ENCODE data around the gene PRRG4. TPM values are rescaled to one million over a fixed set of nuclear protein-coding genes. Genes with fewer than 3 reads are reported as not detected.

PRRG4 gene
- total RNA-seq, 2 donors from 2014 or later = 1.4 to 2.7 TPM

DNA sequence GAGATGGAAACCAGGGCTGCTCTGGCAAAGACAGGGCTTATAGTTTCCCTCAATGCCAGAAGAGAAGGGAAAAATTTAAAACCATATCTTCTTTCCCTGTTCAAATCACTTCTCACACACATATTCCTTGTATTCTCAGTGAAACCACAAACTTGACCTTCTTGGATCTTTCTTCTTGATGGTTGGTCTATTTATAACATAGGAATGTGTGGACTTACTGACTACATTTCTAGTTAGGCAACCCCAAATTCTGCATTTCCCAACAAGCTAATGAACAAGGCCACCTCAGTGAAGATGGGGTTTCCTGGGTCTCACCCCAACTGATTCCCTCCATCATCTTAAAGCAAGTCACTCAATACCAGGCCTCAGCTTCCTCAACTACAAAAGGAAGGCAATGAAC lies 59.1 kb downstream of the PRRG4 start:
- H3K4me3 ChIP-seq = no peak overlapping the region
- no peak for DNase-seq (ENCODE audit: low spot score)
- TF ChIP-seq, protein P1, sequence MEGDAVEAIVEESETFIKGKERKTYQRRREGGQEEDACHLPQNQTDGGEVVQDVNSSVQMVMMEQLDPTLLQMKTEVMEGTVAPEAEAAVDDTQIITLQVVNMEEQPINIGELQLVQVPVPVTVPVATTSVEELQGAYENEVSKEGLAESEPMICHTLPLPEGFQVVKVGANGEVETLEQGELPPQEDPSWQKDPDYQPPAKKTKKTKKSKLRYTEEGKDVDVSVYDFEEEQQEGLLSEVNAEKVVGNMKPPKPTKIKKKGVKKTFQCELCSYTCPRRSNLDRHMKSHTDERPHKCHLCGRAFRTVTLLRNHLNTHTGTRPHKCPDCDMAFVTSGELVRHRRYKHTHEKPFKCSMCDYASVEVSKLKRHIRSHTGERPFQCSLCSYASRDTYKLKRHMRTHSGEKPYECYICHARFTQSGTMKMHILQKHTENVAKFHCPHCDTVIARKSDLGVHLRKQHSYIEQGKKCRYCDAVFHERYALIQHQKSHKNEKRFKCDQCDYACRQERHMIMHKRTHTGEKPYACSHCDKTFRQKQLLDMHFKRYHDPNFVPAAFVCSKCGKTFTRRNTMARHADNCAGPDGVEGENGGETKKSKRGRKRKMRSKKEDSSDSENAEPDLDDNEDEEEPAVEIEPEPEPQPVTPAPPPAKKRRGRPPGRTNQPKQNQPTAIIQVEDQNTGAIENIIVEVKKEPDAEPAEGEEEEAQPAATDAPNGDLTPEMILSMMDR (IDR thresholded peaks at IDR 0.05) = no peak
- H3K27ac ChIP-seq = no peak overlapping the region
- no peaks in the 10 kb centered on the region for H3K36me3 ChIP-seq
- no peaks in the 10 kb centered on the region for H3K9me3 ChIP-seq
- H3K27me3 ChIP-seq = no peaks in the 10 kb centered on the region
- peaks cover 0 to 10% of the 10 kb centered on the region in 2 donors for H3K4me1 ChIP-seq

DNA sequence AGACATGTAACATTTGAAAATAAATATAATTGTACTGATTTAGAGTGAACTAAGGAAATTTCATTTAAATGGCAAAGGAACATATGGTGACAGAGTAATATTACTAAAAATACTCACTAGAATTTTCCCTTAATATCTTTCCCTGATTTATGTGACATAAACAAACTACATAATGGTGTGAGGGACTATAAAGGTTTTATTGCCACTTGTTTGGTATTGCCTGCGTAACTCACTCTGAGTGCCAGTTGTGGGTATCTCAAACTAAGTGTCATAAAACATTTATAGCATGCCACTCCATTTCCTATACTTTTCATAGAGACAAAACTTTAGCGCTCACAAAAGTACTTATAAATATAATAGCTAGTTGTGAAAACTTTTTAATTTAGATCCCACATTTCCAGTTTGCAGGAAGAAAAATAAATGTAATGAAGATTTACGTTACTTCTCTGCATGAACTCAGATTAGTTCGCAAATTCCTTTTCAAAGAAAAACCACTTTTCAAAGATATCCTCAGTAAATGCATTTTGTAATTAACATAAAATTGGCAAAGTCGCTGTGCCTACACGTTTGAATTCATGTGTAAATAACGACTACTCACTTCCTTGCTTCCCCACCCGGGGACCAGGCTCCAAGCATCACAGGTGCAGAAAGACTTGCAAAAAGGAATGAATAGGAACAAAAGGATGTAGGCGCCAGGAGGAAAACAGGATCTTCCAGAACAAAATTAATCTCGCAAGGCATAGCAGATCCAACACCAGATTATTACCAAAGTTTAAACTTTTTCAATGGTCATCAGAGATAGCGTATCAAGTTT lies 61.3 kb downstream of the PRRG4 start:
- H3K4me3 ChIP-seq = no peak overlapping the region
- no peak overlapping the region for H3K27ac ChIP-seq
- H3K4me1 ChIP-seq = peaks cover 0 to 22% of the 10 kb centered on the region in 2 donors
- TF ChIP-seq, protein P1 (IDR thresholded peaks at IDR 0.05) = no peak
- no peaks in the 10 kb centered on the region for H3K27me3 ChIP-seq
- DNase-seq (ENCODE audit: low spot score) = no peak
- H3K9me3 ChIP-seq = no peaks in the 10 kb centered on the region
- H3K36me3 ChIP-seq = no peaks in the 10 kb centered on the region

DNA sequence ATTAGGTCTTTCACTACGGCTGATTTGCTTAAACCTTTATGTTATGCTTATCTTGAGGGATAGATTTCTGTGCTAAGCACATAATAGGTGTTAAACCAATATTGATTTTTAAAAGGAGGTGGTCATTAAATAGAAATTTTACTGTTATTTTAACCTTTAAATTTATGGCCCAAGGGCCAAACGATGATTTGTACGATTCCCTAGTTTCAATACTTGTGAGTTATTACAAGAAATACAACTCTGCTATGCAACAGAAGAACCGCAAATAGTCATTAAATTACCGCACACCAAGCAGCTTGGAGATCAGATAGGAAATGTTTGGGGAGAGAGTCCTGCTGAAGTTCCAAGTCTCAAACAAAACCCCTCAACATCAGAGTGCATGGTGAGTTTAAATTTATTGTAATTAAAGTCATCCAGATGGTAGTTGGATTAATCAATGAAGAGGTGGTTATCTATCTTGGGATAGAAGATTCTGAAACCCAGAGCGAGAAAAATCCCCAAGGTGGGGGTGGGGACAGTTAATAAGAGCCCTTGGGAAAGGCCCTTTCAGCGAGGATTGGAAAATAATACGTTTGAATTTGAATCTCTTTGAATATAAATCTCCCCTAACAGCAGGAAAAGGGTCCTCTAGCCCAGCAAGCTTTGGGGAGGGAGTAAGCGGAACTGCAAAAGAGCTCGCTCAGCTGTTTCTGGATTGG lies 62.1 kb downstream of the PRRG4 start:
- DNase-seq (ENCODE audit: low spot score) = no peak
- H3K9me3 ChIP-seq = no peaks in the 10 kb centered on the region
- H3K4me3 ChIP-seq = peak overlapping the region; percentile 86 to 95
- H3K4me1 ChIP-seq = peaks cover 0 to 22% of the 10 kb centered on the region in 2 donors
- H3K27ac ChIP-seq = peak overlapping the region; percentile 89 to 96
- TF ChIP-seq, protein P1 (IDR thresholded peaks at IDR 0.05) = no peak
- H3K27me3 ChIP-seq = no peaks in the 10 kb centered on the region
- no peaks in the 10 kb centered on the region for H3K36me3 ChIP-seq

DNA sequence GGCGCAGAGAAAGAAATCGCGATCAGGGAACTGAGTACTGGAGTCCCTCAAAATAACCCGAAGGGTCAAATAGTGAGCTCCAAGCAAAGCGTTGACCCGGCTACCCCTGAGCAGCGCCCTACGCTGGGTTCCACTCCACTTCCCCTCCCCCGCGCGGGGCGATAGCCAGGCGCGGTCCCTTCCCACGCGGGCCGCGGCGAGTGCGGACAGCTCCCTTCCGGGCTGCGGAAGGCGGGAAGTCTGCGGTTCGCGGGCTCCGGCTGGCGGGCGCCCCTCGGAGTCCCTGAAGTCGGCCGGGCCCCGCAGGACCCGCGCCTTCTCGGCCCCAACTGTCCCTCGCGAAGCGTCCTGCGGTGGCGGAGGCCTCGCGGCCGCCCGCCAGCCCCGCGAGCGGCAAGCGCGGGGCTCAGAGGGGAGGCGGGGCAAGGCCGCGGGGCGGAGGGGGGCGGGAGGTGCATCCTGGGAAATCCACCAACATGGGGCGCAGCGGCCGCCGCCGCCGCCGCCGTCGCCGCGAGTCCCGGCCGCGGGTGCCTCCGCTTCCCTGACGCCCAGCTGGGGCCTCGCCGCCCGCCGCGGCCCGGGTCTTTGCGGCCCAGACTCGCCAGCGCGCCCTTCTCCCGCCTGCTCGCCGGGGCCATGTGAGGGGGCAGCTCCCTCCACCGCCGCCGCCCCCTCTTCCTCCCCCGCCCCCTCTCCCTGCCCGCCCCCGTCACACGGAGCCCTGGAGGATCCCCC lies 62.8 kb downstream of the PRRG4 start, which contains the start of gene QSER1:
TSS of gene QSER1 (plus strand) at position 457 of the 738 bp plus-strand sequence. CDS start 315 bp downstream, outside the sequence.
- peaks cover 0 to 22% of the 10 kb centered on the region in 2 donors for H3K4me1 ChIP-seq
- DNase-seq (ENCODE audit: low spot score) = no peak
- TF ChIP-seq, protein P1 (IDR thresholded peaks at IDR 0.05) = no peak
- no peaks in the 10 kb centered on the region for H3K27me3 ChIP-seq
- peak within 1 kb of the TSS; percentile 86 to 95 for H3K4me3 ChIP-seq
- no peaks in the 10 kb centered on the region for H3K9me3 ChIP-seq
- H3K27ac ChIP-seq = peak within 1 kb of the TSS; percentile 89 to 96
- no peaks in the 10 kb centered on the region for H3K36me3 ChIP-seq

DNA sequence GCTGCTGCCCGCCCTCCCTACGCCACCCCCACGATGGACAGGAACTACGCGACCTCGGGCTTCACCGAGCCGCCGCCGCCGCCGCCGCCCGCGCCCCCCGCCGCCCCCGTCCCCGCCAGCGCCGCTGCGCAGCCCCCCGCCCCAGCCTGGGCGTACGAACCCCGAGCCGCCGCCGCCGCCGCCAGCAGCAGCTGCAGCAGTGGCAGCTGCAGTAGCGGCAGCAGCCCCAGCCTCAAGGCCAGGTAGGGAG lies 63.3 kb downstream of the PRRG4 start:
- Histone ChIP-seq H3K4me3 (peak overlapping the region; percentile 86 to 95), H3K4me1 (peaks cover 0 to 22% of the 10 kb centered on the region in 2 donors), H3K27ac (peak overlapping the region; percentile 89 to 96), H3K27me3 (no peaks in the 10 kb centered on the region), H3K36me3 (no peaks in the 10 kb centered on the region), H3K9me3 (no peaks in the 10 kb centered on the region)
- DNase-seq (ENCODE audit: low spot score) = no peak
- TF ChIP-seq, protein P1 (IDR thresholded peaks at IDR 0.05) = no peak
